Body of pancreas (tissue), 4 donors: Measurements from ENCODE around the gene ATP5PD.

Experiments used
- CTCF ChIP-seq, 7 experiments: fragments of 450-650 bp in 4 of 7; fragments of 200-600 bp in 3 of 7; sonication (generic) in 3 of 7; IDR thresholded peaks; one replicate each; pipeline ENCODE4 v1.5.1; 2016 to 2019; ENCODE audit warnings: antibody characterized with exemption in 7 of 7
- POLR2A ChIP-seq, 3 donors: fragments of 450-650 bp; IDR thresholded peaks; one replicate each; pipeline ENCODE4 v1.6.1; 2016; ENCODE audit warnings: antibody characterized with exemption in 3 of 3, mild to moderate bottlenecking in 2 of 3

- no peak for TF ChIP-seq CTCF (IDR thresholded peaks at IDR 0.05)
- no peak for TF ChIP-seq POLR2A (IDR thresholded peaks at IDR 0.05)
Observed at GRCh38 chr17:75060434-75061054, 13.8 kb upstream of the ATP5PD start.
